ENCODE measurements around the gene OTUB1.
"Not testable (repeated sequence)": the region's sequence is repeated elsewhere in the genome, so short reads cannot be mapped to it uniquely, and the experiment has no call there.

Gene OTUB1, protein sequence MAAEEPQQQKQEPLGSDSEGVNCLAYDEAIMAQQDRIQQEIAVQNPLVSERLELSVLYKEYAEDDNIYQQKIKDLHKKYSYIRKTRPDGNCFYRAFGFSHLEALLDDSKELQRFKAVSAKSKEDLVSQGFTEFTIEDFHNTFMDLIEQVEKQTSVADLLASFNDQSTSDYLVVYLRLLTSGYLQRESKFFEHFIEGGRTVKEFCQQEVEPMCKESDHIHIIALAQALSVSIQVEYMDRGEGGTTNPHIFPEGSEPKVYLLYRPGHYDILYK

DNA sequence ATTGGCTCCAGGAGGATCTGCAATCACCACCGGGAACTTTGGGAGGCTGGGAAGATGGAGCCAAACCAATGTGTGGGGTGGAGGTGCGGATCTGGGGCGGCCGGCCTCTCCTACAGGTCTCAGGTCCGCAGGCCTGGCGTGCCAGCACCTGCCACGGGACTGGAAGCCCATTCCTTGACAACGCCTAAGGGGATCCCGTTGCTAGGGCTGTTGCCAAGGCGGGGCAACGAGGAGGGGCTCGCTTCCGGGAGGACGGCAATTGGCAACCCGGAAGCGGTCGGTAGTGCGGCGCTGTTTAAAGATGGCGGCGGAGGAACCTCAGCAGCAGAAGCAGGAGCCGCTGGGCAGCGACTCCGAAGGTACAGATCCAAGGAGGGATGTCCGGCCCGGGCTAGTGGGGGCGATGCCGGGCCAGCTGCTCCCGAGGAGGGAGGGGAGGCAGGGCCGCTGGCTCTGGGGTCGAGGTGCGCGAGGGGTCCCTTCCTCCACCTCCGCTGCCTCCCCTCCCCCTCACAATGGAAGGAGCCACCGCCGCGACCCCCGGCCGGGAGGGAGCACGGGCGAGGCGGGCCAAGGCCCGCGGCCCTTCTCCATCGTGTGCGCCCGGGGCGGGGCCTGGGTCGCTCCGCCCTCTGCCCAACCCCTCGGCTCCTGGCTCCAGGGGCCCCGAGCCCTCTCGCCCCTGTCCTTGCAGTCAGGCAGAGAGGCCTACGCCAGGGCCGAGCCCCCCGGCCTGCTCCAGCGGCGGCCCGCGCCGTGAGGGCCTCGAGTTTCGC, at the start of gene OTUB1:
TSS of gene OTUB1 (plus strand) at position 283 of the 776 bp plus-strand sequence. CDS start at position 302, 19 bp downstream.
- peak; percentile 78 to 80 for DNase-seq (ENCODE audit: low read depth in 2 of 2)

DNA sequence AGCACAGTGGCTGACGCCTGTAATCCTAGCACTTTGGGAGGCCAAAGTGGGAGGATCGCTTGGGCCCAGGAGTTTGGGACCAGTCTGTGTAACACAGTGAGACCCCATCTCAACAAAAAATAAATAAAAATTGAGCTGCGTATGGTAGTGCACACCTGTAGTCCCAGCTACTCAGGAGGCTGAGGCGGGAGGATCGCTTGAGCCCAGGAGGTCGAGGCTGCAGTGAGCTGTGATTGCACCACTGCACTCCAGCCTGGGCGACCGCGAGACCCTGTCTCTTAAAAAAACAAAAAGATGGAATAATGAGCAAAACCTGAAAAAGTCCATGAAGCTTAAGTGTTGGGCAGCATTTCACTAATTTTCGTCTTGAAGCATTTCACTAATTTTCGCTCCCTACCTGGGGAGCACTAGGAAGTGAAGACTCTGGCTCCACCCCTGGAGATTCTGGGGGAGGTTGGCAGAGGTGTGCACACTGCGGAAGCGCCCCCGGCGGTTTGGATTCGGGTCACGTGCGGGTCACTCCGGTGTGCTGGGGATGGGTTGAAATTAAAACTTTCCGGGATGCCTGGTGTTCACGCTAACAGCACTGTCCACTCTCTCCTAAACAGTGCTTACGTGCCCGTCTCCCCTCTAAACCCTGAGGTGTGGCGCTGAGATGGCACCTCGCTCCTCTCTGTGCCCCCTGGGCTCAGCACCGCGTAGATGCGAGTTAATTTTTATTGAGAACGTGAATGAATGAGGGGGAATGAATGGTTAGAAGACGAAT, 48.3 kb upstream of the OTUB1 start:
- no peak for DNase-seq (ENCODE audit: low read depth in 2 of 2)

GRCh38 chr11:63938479-63939396, 47.5 kb upstream of the OTUB1 start, which contains the start of gene NAA40:
NAA40 (plus strand) TSS chr11:63939002; CDS start chr11:63939097, 95 bp downstream.
- DNase-seq (ENCODE audit: low read depth in 2 of 2), result peak; percentile 79 to 88

DNA sequence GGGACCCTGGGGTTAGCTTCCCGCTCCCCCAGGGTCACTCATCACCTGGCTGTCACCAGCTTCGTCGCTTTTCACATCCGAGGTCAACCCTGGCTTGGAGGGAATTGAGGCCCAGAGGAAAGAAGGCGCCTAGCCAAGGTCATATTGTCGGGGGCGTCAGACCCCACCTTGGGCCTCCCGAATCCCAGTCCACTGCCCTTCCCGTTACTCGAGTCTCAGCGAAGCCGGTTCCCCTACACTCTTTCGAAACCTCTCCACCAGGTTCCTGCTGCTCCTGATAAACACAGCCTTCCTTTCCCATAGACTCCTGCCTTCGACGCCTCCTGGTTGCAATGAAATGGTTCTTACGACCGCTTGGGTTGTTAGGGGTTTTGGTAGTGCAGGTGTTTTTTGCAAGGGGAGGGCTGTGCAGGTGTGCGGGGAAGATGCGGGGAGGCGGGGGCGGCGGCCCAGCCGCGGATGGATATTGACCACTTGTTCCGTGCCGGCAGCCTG, 46.8 kb upstream of the OTUB1 start:
- DNase-seq (ENCODE audit: low read depth in 2 of 2), result no peak

DNA sequence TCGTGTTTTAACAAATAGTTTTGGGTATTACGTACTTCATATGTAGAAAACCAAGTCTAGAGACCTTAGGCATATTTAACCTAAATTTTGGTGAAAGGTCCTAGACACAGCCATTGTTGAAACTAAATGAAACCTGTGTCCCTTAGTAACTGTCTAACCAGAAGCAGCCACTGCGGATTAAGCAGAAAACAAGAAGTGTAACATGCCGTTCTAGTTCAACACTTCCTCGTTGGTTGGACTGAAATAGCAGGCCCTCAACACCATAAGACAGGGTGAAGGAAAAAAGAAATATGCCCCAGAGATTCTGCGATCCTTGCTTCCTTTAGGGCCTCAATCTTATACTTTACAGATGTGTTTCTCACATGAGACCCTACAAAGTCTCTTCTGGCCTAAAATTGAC, 45.5 kb upstream of the OTUB1 start:
- DNase-seq (ENCODE audit: low read depth in 2 of 2), result no peak

- no peak for DNase-seq (ENCODE audit: low read depth in 2 of 2)
Observed at GRCh38 chr11:63941901-63942300, 44.3 kb upstream of the OTUB1 start.

DNA sequence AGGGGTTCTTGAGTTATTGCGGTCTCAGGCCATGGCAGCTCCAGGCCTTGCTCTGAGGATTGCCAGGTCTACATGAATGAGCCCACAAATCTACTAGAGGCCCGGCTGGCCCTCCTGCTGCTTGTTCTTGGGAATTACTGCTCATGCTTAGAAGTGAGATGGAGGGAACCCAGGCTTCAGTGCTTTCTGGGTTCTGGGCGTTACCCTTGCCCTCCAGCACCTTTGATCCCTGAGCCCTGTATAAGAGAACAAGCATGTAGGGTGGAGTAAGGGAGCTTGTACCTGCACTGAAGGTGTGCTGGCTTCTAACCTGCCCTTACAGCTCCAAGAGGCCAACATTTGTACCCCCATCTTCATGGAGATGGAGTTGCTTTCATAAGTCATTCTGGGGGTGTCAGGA, 43.4 kb upstream of the OTUB1 start:
- DNase-seq (ENCODE audit: low read depth in 2 of 2), result no peak

DNA sequence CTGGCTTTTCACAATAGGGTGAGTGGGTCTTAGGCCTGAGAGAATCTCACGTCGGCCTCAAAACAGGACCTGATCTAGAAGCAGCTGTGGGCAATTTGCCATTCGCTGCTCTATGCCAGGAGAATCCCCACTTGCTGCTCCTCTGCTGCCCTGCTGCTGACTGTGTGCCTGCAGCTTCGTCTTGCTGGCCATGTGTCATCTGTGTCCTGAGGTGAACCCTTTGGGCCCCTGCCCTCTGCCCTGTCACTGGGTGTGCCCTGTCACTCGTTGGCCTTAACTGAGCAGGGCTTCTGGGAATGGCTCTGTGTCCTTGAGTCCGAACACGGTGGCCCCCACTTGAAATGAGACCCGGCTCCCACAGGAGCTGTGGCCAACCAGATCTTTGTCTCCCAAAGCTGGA, 41.3 kb upstream of the OTUB1 start:
- DNase-seq (ENCODE audit: low read depth in 2 of 2), result no peak

GRCh38 chr11:63945477-63946163, 40.6 kb upstream of the OTUB1 start:
- DNase-seq (ENCODE audit: low read depth in 2 of 2), result peak; percentile 32 to 42

DNA sequence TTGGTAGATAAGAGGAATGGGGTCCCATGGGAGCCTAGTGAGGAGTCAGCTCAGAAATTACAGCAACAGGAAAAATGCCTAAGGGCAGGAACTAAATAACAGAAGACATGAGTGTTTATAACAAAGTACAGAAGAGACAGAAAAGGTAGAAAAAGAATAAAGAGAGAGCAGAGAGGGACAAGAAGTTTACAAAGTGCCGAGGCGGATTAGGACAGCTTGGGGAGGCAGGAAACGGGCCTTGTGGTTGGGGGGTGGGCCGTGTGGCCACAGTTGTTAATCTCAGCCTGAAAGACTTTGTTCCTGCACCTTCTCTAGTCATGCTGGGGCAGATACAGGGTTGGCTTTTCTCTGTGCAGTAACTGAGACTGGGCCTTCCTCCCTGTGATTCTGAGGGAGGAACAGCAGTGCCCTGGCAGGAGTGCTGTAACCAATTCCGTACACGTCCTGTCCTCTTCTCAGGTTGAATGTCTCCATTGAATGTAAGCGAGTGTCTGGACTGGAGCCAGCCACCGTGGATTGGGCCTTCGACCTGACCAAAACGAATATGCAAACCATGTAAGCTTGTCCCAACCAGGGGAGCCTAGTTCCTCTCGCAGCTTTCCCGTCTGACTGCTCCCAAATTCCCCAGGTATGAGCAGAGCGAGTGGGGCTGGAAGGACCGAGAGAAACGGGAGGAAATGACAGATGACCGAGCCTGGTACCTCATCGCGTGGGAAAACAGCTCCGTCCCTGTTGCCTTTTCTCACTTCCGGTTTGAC, 34.3 kb upstream of the OTUB1 start:
- no peak for DNase-seq (ENCODE audit: low read depth in 2 of 2)

- no peak for DNase-seq (ENCODE audit: low read depth in 2 of 2)
Observed at GRCh38 chr11:63952570-63952969, 33.7 kb upstream of the OTUB1 start.

DNA sequence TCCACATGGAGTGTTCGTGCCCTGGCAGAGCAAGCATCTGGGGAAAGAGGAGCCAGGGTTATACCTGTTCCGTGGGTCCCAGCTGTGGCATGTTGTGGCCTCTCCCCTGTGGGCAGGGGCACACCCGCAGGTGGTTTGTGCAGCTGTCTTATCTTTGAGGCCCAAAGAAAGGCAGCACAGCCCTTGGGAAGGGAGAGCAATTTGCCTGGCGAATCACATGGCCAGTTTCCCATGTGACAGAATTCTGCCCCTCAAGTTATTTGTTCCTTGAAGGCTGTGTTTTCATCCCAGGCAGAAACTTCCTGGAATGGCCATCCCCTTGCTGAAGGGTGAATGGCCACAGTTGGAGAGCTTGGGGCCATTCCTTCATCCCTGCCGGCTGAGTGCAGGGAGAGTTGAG, 28.2 kb upstream of the OTUB1 start:
- DNase-seq (ENCODE audit: low read depth in 2 of 2), result no peak

DNA sequence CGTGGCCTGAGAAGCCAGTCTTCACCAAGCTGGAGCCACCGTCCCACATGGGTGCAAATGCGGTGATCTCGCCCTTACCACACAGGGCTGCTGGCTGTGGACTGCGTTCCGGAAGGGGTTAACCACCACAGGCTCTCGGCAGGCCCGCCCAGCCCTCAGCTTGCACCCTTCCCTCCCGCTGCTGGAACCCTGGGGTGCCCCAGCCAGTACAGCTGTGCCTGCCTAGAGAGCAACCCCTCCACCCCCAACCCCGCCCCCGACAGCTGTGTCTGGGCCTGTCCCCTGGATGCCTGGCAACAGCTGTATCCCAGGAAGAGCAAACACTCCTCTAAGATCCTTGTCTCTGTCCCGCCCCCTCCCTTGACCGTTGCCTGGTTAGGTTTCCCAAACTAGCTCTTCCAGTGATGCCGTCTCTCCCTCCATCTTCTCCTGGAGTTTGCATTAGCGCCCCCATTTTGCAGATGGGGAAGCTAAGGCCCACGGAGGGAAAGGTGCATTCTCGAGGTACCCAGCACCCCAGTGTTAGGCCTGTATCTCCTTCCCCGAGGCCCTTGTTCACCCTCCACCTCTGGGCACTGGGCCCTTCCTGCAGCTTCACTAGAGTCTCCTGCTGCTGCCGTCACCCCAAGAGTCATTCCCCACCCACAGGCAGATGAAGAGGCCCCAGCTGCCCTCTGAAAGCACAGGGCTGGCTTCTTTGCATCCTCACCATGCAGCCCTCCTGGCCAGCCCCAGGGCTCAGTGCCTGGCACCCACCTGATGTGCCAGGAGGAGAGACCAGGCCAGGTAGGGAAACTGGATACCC, 24.4 kb upstream of the OTUB1 start:
- no peak for DNase-seq (ENCODE audit: low read depth in 2 of 2)

- DNase-seq (ENCODE audit: low read depth in 2 of 2), result not testable (repeated sequence)
Observed at GRCh38 chr11:63963895-63964294, 22.3 kb upstream of the OTUB1 start.

DNA sequence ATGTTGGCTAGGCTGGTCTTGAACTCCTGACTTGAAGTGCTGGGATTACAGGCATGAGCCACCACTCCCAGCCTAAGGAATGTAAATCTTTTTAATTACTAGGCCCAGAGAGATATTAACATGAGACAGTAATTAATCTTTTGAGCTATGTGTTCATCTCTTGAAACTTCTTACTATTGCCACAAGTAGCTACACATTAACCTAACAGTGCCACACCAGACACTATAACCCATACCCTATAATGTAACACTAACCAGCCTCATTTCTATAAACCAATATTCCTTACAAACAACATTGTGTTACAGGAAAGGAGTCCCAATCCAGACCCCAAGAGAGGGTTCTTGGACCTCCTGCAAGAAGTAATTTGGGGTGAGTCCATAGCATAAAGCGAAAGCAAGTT, 19.8 kb upstream of the OTUB1 start:
- DNase-seq (ENCODE audit: low read depth in 2 of 2), result no peak

DNA sequence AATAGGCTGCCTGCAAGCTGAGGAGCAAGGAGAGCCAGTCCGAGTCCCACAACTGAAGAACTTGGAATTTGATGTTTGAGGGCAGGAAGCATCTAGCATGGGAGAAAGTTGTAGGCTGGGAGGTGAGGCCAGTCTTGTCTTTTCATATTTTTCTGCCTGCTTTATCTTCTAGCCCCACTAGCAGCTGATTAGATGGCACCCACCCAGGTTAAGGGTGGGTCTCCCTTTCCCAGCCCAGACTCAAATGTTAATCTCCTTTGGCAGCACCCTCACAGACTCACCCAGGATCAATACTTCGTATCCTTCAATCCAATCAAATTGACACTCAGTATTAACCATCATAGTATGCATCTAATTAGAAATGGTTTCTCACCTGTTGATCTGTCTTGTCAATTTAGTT, 16.8 kb upstream of the OTUB1 start:
- DNase-seq (ENCODE audit: low read depth in 2 of 2), result no peak

DNA sequence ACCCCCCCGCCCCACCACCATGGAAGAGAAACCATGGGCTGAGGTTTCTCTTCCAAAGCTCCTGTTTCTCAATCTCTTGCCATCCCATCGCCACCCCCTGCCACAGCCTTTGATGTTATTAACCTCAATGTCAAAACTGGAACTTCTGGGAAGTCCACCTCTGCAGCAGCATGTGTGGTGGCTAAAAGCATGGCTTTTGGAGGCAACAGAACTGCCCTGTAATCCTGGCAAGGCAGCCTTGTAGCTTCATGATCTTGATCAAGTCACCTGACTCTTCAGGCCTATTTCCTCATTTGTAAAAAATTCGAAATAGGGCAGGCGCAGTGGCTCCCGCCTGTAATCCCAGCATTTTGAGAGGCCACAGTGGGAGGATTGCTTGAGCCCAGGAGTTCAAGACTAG, 15.3 kb upstream of the OTUB1 start:
- no peak for DNase-seq (ENCODE audit: low read depth in 2 of 2)

- not testable (repeated sequence) for DNase-seq (ENCODE audit: low read depth in 2 of 2)
Observed at GRCh38 chr11:63973912-63974258, 12.4 kb upstream of the OTUB1 start.
